HG03571 (cell line): ENCODE measurements around the gene SLC25A23.
"Not testable (repeated sequence)": the region's sequence is repeated elsewhere in the genome, so short reads cannot be mapped to it uniquely, and the experiment has no call there.

Experiments used
- ATAC-seq: cut with Tn5 transposase; IDR thresholded peaks from one replicate; pipeline ENCODE4 v1.9.1; 2021; ENCODE audit not compliant: unreplicated experiment

SLC25A23 gene

DNA sequence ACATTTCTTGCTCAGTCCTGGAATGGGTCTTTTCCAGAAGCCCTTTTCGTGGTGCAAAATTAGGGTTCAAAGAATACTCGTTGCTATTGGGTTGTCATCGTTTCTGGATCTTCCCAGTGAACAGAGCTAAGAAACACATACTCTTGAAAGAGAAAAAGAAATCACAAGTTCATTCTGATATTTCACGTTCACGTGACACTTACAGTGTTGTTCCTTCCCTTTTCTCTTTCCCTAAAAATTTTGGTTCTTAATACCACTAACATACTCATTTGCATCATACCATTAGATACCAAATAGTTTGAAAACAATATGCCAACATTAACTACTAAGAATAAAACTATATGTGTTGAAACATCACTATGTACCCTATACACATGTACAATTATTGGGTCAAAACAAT lies 53.2 kb downstream of the SLC25A23 start:
- no peak for ATAC-seq

DNA sequence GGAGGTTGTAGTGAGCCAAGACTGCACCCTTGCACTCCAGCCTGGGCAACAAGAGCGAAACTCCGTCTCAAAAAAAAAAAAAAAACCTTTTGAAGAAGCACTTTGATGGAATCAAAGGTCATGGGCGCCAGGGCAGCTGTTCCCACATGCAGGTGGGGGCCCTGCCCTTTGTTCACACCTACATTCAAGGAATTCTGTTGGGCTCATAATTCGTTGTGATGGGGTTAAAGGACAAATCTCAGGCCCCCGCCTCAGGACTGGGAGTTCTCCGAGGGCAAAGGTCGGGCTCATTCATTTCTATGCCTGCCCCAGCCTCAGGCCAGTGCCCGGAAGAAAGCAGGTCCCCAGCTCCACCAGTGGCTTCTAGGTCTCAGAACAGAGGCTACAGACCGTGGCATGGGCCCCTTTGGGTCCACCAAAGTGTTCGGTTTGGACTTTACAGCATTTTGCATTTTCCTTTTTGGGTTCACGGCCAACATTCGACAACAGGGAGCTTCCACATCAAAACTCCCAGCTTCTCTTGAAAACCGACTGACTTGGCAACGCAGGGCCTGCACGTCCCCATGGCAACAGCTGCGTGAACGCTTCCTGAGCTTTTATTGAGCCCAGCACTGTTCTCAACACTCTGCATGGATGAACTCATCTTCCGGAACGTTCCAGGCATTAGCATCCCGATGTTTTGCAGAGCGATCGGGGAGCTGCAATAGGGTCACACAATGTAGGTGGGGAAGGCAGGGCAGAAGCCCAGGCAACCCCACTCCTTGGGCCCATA lies 56.6 kb downstream of the SLC25A23 start:
- ATAC-seq = no peak

- ATAC-seq = no peak
Measured at GRCh38 chr19:6402058-6402457, 57.5 kb downstream of the SLC25A23 start.

- ATAC-seq = not testable (repeated sequence)
Measured at GRCh38 chr19:6400062-6400944, 59.3 kb downstream of the SLC25A23 start.

GRCh38 chr19:6396305-6396704 lies 63.3 kb downstream of the SLC25A23 start:
- ATAC-seq = no peak

DNA sequence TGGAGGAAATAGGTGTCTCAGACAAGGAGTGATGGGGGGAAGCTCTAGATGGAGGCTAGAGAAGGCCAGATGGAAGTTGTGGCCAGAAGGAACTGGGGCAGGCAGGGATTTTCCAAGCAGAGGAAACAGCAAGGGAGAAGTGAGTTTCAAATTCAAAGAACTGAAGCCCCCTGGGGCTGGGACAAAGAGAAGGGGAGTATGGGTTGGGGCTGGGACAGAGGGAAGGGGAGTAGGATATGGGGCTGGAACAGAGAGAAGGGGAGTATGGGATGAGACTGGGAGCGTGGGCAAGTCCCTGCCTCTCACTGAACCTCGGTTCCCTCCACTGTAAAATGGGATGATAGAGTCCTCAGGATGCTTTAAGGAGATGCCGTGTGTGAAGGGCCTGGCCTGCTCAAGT lies 64.8 kb downstream of the SLC25A23 start:
- no peak for ATAC-seq

DNA sequence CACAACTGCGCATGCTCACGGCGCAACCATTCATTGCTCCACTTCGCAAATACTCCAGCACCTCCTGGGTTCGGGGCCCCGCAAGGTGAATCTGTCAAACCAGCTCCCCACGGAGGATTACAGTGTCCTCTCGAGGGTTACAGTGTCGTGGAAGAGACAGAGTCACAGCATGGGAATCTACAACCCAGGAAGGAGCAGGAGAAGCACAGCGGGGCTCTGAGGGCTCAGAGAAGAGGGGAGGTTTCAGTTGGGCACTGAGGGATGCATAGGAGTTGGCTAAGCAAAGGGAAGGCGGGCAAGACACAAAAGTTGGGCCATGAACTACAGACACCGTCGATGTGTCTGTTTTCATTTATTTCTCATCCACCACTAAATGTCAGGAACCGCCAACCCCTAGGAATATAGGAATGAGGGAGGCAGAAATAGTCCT lies 65.6 kb downstream of the SLC25A23 start:
- no peak for ATAC-seq

GRCh38 chr19:6393074-6393982 lies 66.3 kb downstream of the SLC25A23 start, which contains the start of gene GTF2F1:
Gene GTF2F1, minus strand, starts transcription at chr19:6393164. Its CDS starts 169 bp downstream, at chr19:6392995.
- peak; percentile 72 for ATAC-seq

DNA sequence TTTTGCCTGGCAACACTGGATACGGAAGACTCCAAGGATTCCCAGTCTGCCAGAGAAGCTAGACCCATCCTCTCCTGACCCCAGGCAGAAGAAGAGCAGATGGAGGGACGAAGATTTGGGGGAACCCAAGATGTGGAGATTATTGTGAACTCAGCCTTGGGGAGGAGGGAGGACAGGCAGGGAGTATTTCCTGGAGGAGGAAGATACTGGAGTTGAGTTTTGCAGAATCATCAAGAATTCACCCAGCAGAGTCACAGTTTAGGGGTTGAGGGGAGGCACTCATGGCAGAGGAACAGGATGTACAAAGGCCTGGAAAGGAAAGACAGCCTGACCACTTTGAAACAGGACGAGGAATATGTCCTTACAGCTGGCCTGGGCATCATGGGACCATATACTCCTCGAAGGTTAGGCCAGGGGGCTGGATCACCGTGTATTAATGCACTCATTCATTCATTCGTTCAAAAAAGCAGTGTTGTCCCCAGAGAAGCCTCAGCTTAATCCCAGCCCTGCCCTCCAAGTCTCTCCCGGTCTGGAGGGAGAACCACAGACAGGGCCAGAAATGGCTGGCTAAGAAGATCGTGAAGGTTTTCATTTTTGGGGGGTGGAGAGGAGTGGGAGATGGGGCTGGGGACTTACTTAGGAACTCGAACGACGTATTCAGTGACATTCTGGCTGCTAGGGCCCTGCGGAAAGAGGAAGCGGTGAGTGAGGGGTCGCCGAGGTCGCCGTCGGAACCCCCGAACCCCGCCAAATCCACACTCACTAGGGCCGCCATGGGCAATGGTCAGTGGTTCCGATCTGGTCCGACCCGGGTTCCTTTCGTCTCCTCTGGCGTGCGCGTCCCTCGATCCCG lies 67.1 kb downstream of the SLC25A23 start:
- ATAC-seq = peak; percentile 17
